Calu3 (cell line): Measurements from ENCODE around the gene KLHL29. TPM values are rescaled to one million over a fixed set of nuclear protein-coding genes. Genes with fewer than 3 reads are reported as not detected.

Experiments used
- BruUV-seq: library from RNA; stranded (reverse); fragments of 400-500 nt; replicated peaks from 2 replicates; lab custom pipeline; 2021; lab: Mats Ljungman, UMichigan
- CTCF ChIA-PET: fragments of 300-600 bp; sonication (Branson Sonifier 250); formaldehyde crosslinking; loops from one replicate; lab custom pipeline; 2022; ENCODE audit warnings: antibody characterized with exemption; lab: Charles Lee
- DNase-seq: peaks from one replicate; pipeline ENCODE4 v3.0.0; 2022
- H3K27ac Mint-ChIP-seq: one replicate; pipeline ENCODE4 v1.8.0; 2022; ENCODE audit warnings: mixed read lengths; ENCODE audit not compliant: unreplicated experiment
- H3K27me3 Mint-ChIP-seq: one replicate; pipeline ENCODE4 v1.8.0; 2022; ENCODE audit warnings: mixed read lengths; ENCODE audit not compliant: unreplicated experiment
- H3K36me3 Mint-ChIP-seq: one replicate; pipeline ENCODE4 v1.8.0; 2022; ENCODE audit warnings: mild to moderate bottlenecking, moderate library complexity, mixed read lengths; ENCODE audit not compliant: insufficient read depth, unreplicated experiment
- H3K4me1 Mint-ChIP-seq: one replicate; pipeline ENCODE4 v1.8.0; 2022; ENCODE audit warnings: mild to moderate bottlenecking, low read depth, mixed read lengths; ENCODE audit not compliant: unreplicated experiment
- H3K4me3 Mint-ChIP-seq: one replicate; pipeline ENCODE4 v1.8.0; 2022; ENCODE audit warnings: mild to moderate bottlenecking, low read depth, moderate library complexity, mixed read lengths; ENCODE audit not compliant: unreplicated experiment
- H3K9me3 Mint-ChIP-seq: one replicate; pipeline ENCODE4 v1.8.0; 2022; ENCODE audit warnings: low read depth, mixed read lengths; ENCODE audit not compliant: unreplicated experiment
- CTCF ChIP-seq: fragments of 200-600 bp; IDR thresholded peaks from one replicate; pipeline ENCODE4 v1.8.0; 2022; ENCODE audit warnings: antibody characterized with exemption; ENCODE audit not compliant: unreplicated experiment
- intact Hi-C: fragments of 100-400 bp; cut with micrococcal nuclease; formaldehyde crosslinking; loops from one replicate; pipeline ENCODE4 v1.10.0; 2022; ENCODE audit not compliant: unreplicated experiment
- total RNA-seq: library from RNA; stranded (reverse); gene quantifications from 2 replicates; pipeline ENCODE4 v1.2.3, GENCODE V29; 2022

KLHL29 gene
- total RNA-seq, 1 experiment from 2014 or later, result 11.9 TPM

- Mint-ChIP-seq H3K4me1 (no peaks in the 10 kb centered on the region), H3K36me3 (no peaks in the 10 kb centered on the region), H3K4me3 (no peak overlapping the region), H3K27ac (no peak overlapping the region), H3K27me3 (no peaks in the 10 kb centered on the region), H3K9me3 (no peaks in the 10 kb centered on the region)
- BruUV-seq, result no TSS peak
- intact Hi-C loops, result no loop called here
- DNase-seq, result no peak
- CTCF ChIA-PET, result no interaction called here
- no peak for TF ChIP-seq CTCF
These were observed 194.1 kb downstream of the KLHL29 start for GRCh38 chr2:23578964-23579671.

GRCh38 chr2:23579674-23580073, 194.7 kb downstream of the KLHL29 start:
- H3K27me3 Mint-ChIP-seq, result no peaks in the 10 kb centered on the region
- CTCF ChIA-PET, result no interaction called here
- H3K4me3 Mint-ChIP-seq, result no peak overlapping the region
- intact Hi-C loops, result no loop called here
- no peaks in the 10 kb centered on the region for H3K36me3 Mint-ChIP-seq
- H3K27ac Mint-ChIP-seq, result no peak overlapping the region
- H3K9me3 Mint-ChIP-seq, result no peaks in the 10 kb centered on the region
- BruUV-seq, result no TSS peak
- no peaks in the 10 kb centered on the region for H3K4me1 Mint-ChIP-seq
- DNase-seq, result no peak
- no peak for TF ChIP-seq CTCF

GRCh38 chr2:23583467-23583866, 198.5 kb downstream of the KLHL29 start:
- Mint-ChIP-seq H3K27me3 (no peaks in the 10 kb centered on the region), H3K4me3 (no peak overlapping the region), H3K36me3 (no peaks in the 10 kb centered on the region), H3K9me3 (no peaks in the 10 kb centered on the region), H3K27ac (no peak overlapping the region), H3K4me1 (no peaks in the 10 kb centered on the region)
- DNase-seq, result no peak
- TF ChIP-seq CTCF, result no peak
- BruUV-seq, result no TSS peak
- CTCF ChIA-PET, result no interaction called here
- intact Hi-C loops, result no loop called here

GRCh38 chr2:23584054-23584745, 199.2 kb downstream of the KLHL29 start:
- no peak for DNase-seq
- Mint-ChIP-seq H3K27me3 (no peaks in the 10 kb centered on the region), H3K4me1 (no peaks in the 10 kb centered on the region), H3K36me3 (no peaks in the 10 kb centered on the region), H3K27ac (no peak overlapping the region), H3K4me3 (no peak overlapping the region), H3K9me3 (no peaks in the 10 kb centered on the region)
- no peak for TF ChIP-seq CTCF
- BruUV-seq, result no TSS peak
- CTCF ChIA-PET, result no interaction called here
- intact Hi-C loops, result no loop called here
